Calu3 (cell line): ENCODE results near the gene SCNM1. TPM values are rescaled to one million over a fixed set of nuclear protein-coding genes. Genes with fewer than 3 reads are reported as not detected.

Experiments
- BruUV-seq: library from RNA; stranded (reverse); fragments of 400-500 nt; replicated peaks from 2 replicates; lab custom pipeline; 2021; lab: Mats Ljungman, UMichigan
- CTCF ChIA-PET: fragments of 300-600 bp; sonication (Branson Sonifier 250); formaldehyde crosslinking; loops from one replicate; lab custom pipeline; 2022; ENCODE audit warnings: antibody characterized with exemption; lab: Charles Lee
- DNase-seq: peaks from one replicate; pipeline ENCODE4 v3.0.0; 2022
- H3K27ac Mint-ChIP-seq: one replicate; pipeline ENCODE4 v1.8.0; 2022; ENCODE audit warnings: mixed read lengths; ENCODE audit not compliant: unreplicated experiment
- H3K27me3 Mint-ChIP-seq: one replicate; pipeline ENCODE4 v1.8.0; 2022; ENCODE audit warnings: mixed read lengths; ENCODE audit not compliant: unreplicated experiment
- H3K36me3 Mint-ChIP-seq: one replicate; pipeline ENCODE4 v1.8.0; 2022; ENCODE audit warnings: mild to moderate bottlenecking, moderate library complexity, mixed read lengths; ENCODE audit not compliant: insufficient read depth, unreplicated experiment
- H3K4me1 Mint-ChIP-seq: one replicate; pipeline ENCODE4 v1.8.0; 2022; ENCODE audit warnings: mild to moderate bottlenecking, low read depth, mixed read lengths; ENCODE audit not compliant: unreplicated experiment
- H3K4me3 Mint-ChIP-seq: one replicate; pipeline ENCODE4 v1.8.0; 2022; ENCODE audit warnings: mild to moderate bottlenecking, low read depth, moderate library complexity, mixed read lengths; ENCODE audit not compliant: unreplicated experiment
- H3K9me3 Mint-ChIP-seq: one replicate; pipeline ENCODE4 v1.8.0; 2022; ENCODE audit warnings: low read depth, mixed read lengths; ENCODE audit not compliant: unreplicated experiment
- CTCF ChIP-seq: fragments of 200-600 bp; IDR thresholded peaks from one replicate; pipeline ENCODE4 v1.8.0; 2022; ENCODE audit warnings: antibody characterized with exemption; ENCODE audit not compliant: unreplicated experiment
- intact Hi-C: fragments of 100-400 bp; cut with micrococcal nuclease; formaldehyde crosslinking; loops from one replicate; pipeline ENCODE4 v1.10.0; 2022; ENCODE audit not compliant: unreplicated experiment
- total RNA-seq: library from RNA; stranded (reverse); gene quantifications from 2 replicates; pipeline ENCODE4 v1.2.3, GENCODE V29; 2022

Gene SCNM1
- total RNA-seq, 1 experiment from 2014 or later: 47.3 TPM

- Mint-ChIP-seq H3K27ac (no peak overlapping the region), H3K4me1 (no peaks in the 10 kb centered on the region), H3K27me3 (peaks cover 25% of the 10 kb centered on the region), H3K9me3 (no peaks in the 10 kb centered on the region), H3K4me3 (peak overlapping the region; percentile 77), H3K36me3 (peaks cover 10% of the 10 kb centered on the region)
- DNase-seq: no peak
- CTCF ChIA-PET: interaction anchor here (0.5 to 1.6 kb wide), 3 partner anchors 46 to 78 kb away, joined by 3 to 8 read pairs (median 3); no protein-coding TSS in a partner anchor
- no peak for TF ChIP-seq CTCF
- BruUV-seq: no TSS peak
- intact Hi-C loops: no loop called here
Observed at GRCh38 chr1:151145304-151146071, 20.5 kb upstream of the SCNM1 start.

- TF ChIP-seq CTCF: no peak
- no TSS peak for BruUV-seq
- no peak for DNase-seq
- no peak overlapping the region for H3K27ac Mint-ChIP-seq
- no peaks in the 10 kb centered on the region for H3K9me3 Mint-ChIP-seq
- H3K4me3 Mint-ChIP-seq: peak overlapping the region; percentile 77
- H3K4me1 Mint-ChIP-seq: no peaks in the 10 kb centered on the region
- peaks cover 25% of the 10 kb centered on the region for H3K27me3 Mint-ChIP-seq
- CTCF ChIA-PET: interaction anchor here (0.5 to 1.6 kb wide), 2 partner anchors 46 to 61 kb away, joined by 3 to 8 read pairs; no protein-coding TSS in a partner anchor
- intact Hi-C loops: no loop called here
- peaks cover 10% of the 10 kb centered on the region for H3K36me3 Mint-ChIP-seq
Observed at GRCh38 chr1:151146072-151146411, 19.9 kb upstream of the SCNM1 start.

GRCh38 chr1:151146412-151147131 is 19.4 kb upstream of the SCNM1 start, which contains the start of gene SEMA6C:
Gene SEMA6C (minus strand): TSS chr1:151146631. CDS start chr1:151142621, 4,010 bp downstream.
- no TSS peak for BruUV-seq
- Mint-ChIP-seq H3K27ac (no peak within 1 kb of the TSS), H3K9me3 (no peaks in the 10 kb centered on the region), H3K4me3 (peak within 1 kb of the TSS; percentile 77), H3K27me3 (peaks cover 25% of the 10 kb centered on the region), H3K36me3 (peaks cover 10% of the 10 kb centered on the region), H3K4me1 (no peaks in the 10 kb centered on the region)
- intact Hi-C loops: no loop called here
- peak; percentile 97 for DNase-seq
- CTCF ChIA-PET: interaction anchor here (1.0 to 1.6 kb wide), 2 partner anchors 11 to 47 kb away, joined by 3 to 8 read pairs; no protein-coding TSS in a partner anchor
- no peak for TF ChIP-seq CTCF

GRCh38 chr1:151147132-151147503 is 18.8 kb upstream of the SCNM1 start:
- BruUV-seq: no TSS peak
- H3K4me3 Mint-ChIP-seq: peak overlapping the region; percentile 77
- CTCF ChIA-PET: interaction anchor here (1.0 to 1.6 kb wide), 2 partner anchors 12 to 47 kb away, joined by 3 to 8 read pairs; no protein-coding TSS in a partner anchor

More at GRCh38 chr1:151147132-151147503, 18.8 kb upstream of the SCNM1 start:
- intact Hi-C loops: no loop called here
- no peaks in the 10 kb centered on the region for H3K9me3 Mint-ChIP-seq
- no peak overlapping the region for H3K27ac Mint-ChIP-seq
- H3K4me1 Mint-ChIP-seq: no peaks in the 10 kb centered on the region
- DNase-seq: no peak
- H3K27me3 Mint-ChIP-seq: peaks cover 25% of the 10 kb centered on the region
- peaks cover 10% of the 10 kb centered on the region for H3K36me3 Mint-ChIP-seq
- TF ChIP-seq CTCF: no peak
